ENCODE data around the gene ZCWPW2.

The ZCWPW2 gene, protein sequence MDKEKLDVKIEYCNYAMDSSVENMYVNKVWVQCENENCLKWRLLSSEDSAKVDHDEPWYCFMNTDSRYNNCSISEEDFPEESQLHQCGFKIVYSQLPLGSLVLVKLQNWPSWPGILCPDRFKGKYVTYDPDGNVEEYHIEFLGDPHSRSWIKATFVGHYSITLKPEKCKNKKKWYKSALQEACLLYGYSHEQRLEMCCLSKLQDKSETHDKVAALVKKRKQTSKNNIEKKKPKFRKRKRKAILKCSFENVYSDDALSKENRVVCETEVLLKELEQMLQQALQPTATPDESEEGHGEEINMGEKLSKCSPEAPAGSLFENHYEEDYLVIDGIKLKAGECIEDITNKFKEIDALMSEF

DNA sequence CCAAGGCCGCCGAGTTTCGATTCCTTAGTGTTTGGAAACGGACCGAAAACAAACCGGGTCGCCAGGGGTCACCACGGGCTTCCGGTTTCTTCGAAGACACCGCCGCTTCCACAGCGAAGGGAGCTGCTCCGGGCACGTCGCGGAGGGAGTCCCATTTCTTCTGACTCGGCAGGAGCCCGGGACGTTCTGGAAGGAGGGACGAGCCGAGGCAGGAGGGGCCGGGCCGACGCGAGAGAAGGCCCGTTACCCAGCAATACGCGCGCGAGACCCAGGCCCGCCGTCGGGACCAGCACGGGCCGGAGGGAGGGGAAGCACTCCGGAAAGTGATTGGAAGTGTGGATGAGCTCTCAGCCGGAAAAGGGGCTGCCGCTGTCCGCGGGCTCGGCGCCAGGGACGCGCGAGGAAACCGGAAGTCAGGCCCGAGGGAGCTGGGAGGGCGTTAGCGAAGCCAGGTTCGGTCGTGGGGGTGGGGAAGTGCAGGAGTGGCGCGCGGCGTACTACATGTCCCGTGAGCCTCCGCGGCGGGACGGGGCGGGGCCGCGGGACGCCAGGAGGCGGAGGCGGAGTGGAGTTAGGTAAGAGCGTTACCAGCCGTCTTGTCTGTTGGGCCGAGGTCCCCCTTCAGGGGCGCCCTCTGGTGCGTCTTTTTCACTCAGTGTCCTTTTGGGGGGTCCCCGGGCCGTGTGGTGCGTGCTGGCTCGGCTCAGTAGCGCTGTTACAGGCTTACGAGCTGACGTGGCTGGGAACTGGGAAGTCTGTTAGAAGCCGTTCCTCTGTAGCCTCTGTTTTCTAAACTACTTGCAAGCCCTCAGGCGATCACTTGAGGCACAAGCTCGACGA is at the start of gene ZCWPW2, which contains the start of gene AZI2:
ZCWPW2 (plus strand) TSS at position 93 of the 840 bp plus-strand sequence. CDS start 64,348 bp downstream, outside the sequence.
AZI2 (minus strand) TSS at position 196 of the 840 bp plus-strand sequence. CDS start 8,207 bp downstream, outside the sequence.
- peak; percentile 97 for DNase-seq

DNA sequence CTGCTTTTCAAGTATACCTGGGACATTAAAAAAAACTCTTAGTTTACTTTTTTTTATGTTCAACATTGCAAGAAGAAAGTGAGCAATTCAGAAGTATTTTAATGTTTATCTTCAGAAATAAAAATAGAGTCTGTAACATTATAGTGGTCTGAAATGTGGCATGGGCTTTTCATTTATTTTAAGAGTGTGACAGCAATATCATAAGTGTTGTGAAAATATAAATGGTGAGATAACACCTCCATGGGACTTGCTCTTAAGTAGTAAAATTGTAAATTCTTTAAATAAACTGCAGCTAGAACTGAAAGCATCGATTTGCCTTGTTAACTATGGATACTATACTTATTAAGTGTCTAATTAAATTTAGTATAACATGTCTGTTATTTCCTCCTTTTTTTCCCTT is 48.8 kb upstream of the ZCWPW2 start:
- DNase-seq: no peak

DNA sequence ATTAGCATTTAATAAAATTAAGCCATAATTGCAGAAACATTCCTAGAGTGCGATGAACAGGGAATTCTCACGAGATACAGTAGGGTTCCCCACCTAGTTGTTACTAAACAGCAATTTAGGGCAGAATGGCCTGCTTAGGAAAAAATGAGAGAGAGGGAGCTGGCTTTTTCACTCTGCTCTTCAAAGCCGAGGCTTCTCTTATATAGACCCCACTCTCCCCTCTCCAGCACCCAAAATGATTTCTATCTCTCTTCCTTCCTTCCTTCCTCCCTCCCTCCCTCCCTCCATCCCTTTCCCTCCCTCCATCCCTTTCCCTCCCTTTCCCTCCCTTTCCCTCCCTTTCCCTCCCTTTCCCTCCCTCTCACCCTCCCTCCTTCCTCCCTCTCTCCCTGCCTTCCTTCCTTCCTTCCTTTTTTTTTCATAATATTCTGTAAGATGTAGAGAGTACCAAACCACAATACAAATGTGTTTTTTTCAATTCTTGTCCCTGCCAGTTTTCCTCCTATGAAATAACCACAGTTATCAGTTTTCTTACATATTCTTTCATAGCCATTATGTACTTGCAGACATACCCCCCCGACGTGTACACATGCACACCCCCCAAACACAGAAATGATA is 48.1 kb upstream of the ZCWPW2 start:
- DNase-seq: no peak

DNA sequence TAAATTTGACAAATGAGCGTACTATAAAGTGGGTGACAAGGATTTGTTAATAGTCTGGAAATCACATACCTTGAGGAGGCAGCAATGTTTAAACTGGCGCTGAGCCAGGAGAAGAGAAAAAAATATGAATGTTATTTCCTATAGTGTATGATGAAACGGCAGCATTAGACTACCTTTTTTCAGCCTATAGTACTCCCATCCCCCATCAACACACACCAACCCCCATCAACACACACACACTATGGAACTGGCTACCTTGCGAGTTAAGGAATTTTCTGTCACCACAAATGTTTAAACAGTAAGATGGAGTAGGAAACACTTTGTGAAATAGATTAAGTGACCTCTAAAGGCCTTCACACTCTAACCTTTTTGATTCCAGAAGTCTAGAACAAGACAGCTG is 46.8 kb upstream of the ZCWPW2 start:
- DNase-seq: no peak

DNA sequence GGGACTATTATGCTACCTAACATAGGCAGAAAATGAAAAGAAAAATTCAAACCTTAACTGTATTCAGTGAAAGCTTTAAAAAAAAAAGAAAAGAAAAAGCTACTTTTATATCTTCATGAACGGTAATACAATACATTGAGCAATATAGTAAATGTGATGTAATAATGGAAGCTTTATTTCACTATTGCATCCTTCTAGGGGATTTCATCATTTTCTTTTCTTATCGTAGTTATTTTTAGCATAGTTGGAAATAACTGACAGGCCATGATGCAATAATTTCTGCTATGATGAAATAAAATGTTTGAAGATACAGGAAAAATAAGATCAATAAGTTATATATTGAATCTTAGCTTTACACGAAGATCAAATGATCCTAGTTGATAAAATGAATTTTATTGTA is 40.3 kb upstream of the ZCWPW2 start:
- DNase-seq: peak; percentile 58

DNA sequence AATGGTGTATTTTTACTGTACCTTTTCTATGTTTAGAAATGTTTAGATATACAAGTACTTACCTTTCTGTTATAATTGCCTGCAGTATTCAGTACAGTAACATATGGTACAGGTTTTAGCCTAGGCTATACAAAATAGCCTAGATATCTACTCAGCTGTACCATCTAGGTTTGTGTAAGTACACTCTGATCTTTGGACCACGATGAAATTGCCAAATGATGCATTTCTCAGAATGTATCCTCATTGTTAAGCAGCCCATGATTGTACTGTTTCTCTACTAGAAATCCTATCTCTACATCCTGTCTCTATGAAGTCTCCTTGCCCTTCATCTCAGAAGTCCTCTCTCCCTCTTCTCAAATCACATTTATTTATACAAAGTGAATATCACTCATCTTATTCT is 32.8 kb upstream of the ZCWPW2 start:
- no peak for DNase-seq

DNA sequence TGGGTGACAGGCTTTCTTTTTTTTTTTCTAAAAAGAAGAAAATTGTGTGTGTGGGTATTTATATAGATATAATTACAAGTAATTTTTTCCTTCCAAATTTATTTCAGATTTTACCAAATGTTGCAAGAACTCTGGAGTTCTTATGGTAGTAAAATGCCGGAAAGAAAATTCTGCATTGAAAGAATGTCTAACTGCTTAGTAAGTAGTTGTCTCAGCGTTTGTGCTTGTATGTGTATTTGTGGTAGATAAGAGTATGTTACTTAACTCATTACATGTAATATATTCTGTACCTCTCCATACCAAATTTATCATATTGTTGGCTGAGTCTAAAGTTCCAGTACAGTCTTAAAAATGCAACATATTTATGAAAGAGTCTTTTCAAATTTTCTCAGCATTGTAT is 32.3 kb upstream of the ZCWPW2 start:
- DNase-seq: no peak

DNA sequence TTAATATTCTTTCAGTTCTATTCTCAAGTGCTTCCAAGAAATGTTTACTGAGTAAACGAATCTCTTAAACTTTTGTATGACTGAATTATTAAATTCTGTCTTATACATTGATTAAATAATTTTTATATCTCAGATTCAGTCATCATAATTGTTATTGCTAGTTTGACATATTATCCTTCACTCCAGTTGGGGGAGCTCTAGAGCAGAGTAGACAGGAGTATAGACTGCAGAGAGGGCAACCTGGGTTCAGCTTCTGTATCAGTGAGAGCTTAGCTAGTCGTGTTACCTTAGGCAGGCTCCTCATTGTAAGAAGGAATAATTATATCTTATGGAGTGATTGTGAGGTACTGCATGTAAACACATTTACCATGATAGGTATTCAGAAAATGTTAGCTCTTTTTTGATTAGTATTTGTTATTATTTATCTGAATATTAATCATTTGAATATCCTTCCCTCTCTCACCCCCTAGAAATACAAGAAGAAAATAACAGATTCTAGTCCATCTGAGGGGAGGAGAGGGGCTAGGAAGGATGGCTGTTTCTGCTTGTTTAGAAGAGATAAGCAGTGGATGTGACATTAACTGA is 31.0 kb upstream of the ZCWPW2 start:
- peak; percentile 82 for DNase-seq

DNA sequence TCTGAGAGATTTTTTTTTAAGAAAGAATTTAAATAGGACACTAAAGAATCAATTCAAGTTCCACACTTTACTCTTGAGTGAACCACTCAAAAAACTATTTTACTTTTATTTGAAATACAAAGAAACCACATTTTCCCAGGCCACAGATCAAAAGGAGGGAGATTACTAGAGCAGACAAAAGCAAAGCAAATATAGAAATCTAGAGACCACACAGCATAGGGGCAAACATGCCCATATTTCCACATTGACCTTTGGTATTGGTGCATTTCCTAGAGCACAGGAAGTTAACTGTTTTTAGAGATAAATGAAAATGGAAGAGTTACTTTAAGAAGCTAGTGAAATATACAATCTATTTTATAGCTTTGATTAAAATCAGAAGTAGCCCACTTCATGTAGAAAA is 27.5 kb upstream of the ZCWPW2 start:
- DNase-seq: no peak

DNA sequence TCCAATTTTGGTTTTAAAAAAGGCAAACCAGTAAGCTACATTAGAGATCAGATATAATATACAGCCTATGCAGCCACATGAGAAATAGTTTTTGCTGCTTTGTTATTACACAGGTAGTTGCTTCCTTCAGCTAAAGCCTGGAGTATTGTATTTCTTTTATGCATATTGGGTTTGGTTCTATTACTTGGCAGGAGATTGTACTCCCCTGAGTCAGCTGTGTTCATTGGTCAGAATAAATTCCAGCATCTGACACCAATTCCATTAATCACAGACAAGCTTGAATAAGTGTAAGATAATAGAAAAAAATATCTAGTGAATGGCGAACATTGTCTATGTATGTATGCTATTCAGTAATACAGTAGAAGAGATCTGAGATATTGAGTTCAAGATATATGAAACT is 26.1 kb upstream of the ZCWPW2 start:
- DNase-seq: no peak

DNA sequence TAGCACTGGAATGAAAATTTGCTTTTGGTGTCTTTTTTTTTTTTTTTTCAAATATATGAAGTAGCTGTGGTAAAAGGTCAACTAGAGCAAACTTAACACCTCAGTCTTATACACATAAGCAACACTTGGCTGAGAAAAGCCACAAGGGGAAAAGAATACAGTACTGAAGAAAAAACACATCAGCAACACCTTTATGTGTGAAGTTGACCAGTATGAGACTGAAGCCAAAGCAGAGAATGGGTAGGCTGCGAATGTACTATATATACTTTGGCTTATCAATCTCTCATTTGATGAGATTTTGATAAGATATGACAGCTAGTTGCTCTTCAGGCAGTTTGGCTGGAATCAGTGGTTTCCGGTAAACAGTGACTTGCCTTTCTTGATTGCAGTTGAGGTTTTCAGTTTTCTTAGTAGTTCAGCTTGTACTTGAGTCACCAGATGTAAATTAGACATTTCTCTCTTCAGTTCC is 22.0 kb upstream of the ZCWPW2 start:
- peak; percentile 67 for DNase-seq

DNA sequence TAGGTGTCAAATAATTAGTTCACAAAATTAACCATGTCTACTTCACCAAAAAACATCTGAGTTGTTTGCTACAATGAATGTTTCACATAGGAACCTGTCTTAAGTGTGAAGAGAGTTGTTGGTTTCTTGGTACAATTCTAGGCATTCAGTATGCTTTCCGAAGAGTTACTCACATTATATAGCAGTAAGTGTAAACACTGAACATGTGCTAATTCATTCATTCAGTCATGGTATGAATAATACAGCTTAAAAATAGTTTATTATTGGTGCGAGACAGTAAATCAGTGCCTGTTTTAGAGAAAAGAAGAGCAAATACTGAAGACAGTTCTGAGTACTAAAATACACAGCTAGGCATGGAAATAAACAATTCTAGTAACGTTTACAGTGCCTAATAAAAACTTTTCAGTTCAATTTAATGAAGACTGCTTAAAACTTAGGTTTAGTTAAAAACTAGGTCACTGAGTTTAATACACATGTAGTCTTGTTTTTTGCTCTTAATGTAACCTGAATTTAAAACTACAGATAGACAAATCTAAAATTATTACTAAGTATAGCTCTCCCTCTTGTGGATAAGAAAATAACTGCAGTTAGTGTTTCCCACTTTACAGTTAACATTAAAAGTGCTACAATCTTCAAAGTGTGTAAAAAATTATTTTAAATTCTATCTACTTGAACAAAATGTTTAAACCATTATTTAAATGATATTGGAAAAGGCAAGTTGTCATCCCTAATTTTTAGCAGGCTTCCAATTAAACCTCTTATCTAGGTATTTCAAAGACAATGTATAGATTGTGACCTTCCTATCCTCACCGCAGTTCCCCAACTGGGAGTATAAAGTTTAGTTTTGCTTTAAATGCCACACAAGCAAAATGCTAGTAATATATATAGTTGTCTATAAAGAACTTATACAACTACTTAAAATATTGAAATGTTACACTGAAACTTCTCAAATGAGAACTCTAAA is 20.1 kb upstream of the ZCWPW2 start:
- DNase-seq: peak; percentile 76

DNA sequence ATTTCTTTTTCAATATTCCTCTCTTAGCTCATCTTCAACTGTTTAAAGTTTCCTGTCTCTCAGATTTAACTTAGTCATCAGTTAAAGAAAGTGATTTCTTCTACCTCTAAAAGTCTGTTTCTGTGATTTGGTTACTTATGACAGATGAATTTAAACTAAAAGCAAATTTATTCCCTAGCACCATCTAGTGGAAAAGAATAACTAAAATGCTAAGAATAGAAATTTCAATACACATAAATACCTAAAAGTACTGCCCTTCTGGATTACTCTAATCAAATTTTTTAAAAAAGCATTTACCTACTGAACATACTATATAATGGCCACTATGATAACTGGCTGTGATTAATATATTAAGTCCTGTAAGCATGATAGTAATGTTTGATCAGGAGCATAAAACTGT is 14.0 kb upstream of the ZCWPW2 start:
- DNase-seq: no peak

DNA sequence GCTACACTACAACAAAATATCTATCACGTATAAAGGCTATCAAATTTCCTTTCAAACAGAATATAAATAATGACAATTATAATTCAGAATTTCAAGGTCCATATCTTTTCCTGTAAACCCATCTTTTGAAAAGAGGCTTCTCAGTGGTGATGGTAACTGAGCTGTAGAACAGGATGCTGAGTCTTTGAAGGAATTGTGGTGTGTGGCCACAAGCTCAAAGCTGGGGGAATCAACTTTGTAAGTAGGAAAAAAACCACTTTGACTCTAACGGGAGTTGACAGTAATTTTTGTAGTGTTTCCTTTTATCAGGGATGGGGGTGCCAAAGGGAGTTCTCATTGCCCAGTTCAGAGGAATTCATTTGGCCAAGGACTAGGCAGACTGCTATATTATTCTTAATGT is 13.3 kb upstream of the ZCWPW2 start:
- no peak for DNase-seq

DNA sequence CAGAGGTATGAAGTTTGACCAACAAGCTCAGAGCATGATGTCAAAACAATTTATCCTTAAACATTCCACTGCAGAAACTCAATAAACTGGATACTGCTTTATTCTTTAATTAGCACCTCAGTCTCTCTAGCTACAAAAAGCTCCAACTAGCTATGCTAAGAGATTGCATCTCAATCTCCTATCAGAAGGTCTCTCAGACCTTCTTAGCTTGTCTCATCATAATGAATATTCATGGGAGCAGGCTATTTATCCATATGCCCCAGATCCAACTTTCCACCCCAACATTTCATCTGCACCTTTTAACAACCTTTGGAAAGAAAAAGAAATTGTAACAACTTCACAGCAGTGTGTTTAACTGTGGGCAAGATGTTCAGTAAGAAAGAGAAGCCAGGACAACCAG is 11.3 kb upstream of the ZCWPW2 start:
- no peak for DNase-seq

DNA sequence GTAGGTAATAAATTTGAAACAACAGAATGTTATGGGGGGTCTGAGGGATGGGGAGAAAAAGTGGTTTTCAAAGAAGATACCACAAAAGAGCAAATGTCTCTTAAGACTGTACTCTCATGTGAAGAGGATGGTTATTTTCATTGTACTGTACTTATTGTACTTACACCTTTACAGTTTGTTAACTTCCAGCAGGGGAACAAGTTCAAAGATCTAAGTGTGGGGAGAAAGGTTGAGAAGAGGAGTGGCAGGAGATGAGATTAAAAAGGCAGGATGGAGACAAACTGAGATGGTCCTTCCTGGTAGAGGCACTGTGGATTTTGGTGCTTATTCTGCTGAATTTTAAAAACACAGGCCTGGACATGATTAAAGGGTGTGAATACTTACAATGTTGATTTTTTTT is 5.4 kb upstream of the ZCWPW2 start:
- DNase-seq: no peak

DNA sequence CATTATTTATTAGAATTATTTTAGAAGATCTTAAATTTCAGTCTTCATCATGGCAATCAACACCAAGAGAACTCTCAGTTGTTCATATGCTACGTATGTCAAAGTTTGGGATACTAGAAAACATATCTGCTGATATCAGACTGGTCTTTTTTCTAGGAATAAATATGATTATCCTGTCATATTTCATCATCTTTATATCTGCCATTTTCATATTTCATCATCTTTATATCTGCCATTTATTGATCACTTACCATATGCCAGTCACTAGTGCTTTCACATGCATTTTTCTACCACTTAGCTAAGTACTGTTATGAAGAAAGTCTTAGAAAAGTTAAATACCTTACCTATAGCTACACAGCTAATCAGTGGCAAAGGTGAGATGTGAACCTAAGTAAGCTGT is 2.8 kb upstream of the ZCWPW2 start:
- DNase-seq: no peak

DNA sequence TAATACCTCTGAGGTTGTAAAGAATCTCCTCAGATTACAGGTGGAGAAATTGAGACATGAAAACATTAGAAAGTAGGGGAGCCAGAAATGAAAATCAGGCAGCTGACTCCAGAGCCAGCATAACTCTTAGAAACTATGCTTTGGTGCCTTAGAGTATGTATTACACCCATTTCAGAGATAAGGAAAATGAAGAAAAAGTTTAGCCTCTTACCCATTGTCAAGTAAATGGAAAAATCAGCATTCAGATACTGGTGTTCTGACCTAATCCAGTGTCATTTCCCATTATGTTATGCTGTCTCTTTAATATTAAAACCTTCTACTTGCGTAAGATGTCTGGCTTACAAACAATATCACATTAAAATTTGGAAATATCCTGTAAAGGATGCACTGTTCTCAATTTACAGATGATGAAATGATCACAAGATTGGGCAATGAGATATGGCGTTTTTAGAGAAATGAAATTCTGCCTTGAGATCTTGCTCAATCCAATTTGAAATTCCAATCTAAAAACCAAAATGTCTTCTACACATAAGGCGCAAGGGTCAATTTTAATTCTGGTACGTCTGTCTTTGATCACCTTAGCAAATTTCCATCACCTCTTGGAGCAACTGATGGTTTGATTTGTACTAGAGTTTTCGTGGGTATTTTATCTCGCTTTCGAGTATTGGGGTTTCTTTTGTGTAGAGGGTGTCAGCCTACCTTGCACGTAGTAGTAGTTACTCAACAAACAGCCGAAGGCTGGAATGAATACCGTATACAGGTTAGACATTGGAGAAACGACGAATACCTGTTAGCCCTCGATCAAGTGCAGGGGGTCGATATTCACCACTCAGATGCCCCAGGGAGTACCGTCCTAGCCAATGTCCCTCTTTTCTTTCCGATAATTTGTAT is 902 bp upstream of the ZCWPW2 start:
- DNase-seq: peak; percentile 70

DNA sequence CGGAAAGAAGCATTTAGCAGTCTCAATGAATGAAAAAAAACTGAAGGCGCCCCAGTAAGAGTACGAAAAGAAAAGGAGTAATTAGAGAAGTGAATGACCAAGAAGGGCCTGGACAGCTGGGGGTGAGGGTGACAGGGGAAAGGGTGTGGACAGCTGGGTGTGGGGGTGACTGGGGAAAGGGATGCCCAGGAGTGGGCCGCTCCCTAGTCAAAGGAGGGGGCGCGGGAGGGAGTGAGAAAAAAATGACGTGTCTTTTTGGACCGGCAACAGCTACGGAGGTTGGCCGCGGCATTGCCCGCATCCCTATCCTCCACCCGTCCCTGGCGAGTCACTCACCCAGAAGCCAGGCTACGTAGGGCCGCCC is 274 bp upstream of the ZCWPW2 start:
- DNase-seq: no peak

DNA sequence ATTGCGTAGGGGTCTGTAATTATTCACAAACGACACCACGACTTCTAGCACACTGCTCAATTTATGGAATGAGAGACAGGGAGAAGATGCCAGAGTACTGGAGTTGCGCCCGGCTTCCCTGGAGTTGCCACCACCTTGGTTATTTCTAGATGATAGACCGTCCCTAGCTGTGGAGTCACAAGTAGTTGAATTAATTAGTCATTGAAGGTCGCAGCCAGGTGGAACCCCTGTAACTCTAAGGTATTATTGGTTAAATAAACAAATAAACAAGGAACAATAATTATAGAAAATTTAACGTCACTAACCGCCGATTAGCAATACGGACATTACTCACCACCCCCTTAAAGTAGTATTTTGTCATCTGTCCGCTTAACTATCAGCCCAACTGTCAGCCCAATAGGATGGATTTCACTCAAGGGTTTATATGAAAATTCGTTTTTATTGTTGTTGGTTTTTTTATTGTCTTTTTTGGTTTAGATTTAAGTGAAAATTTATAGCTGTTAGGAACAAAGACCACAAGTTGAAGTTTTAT is 1.0 kb downstream of the ZCWPW2 start:
- no peak for DNase-seq

DNA sequence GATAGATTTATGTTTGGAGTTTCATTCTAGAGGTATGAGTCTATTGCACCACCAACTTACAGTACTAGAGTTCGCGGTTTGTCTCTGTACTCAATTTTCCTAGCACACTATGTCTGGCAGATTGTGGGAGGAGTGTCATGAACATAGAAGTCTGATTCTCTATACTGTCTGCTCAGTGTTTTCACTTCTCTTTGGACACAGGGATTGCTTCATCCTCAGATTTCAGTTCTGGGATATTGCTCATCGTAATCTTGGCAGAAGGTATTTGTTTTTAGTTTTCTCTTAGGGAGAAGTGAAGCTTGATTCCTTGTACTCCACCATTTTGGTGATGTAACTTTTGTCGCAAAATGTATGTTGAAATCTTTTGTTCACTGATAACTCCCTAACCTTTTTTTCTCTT is 27.9 kb downstream of the ZCWPW2 start:
- DNase-seq: no peak

Measured in hematopoietic multipotent progenitor cell treated with erythropoietin and hydrocortisone succinate and interleukin-3 and kit ligand, for 6 days (in vitro differentiated cells).